AG09309 (cell line): Measurements from ENCODE around the gene KRCC1.
"Not testable (repeated sequence)": the region's sequence is repeated elsewhere in the genome, so short reads cannot be mapped to it uniquely, and the experiment has no call there.

ENCODE experiments used
- DNase-seq: peaks from one replicate; pipeline ENCODE4 v3.0.0-alpha.2; 2010; ENCODE audit warnings: low read depth
- H3K4me3 ChIP-seq: 2 replicates; pipeline ENCODE4 v1.5.1; 2011; ENCODE audit warnings: mild to moderate bottlenecking, low read depth, low read length, moderate library complexity; ENCODE audit not compliant: control insufficient read depth
- CTCF ChIP-seq: IDR thresholded peaks from 2 replicates; pipeline ENCODE4 v1.5.1; 2011; ENCODE audit warnings: mild to moderate bottlenecking, low read depth, low read length, inconsistent platforms; ENCODE audit not compliant: insufficient read depth, control insufficient read depth; ENCODE audit errors: missing control alignments

KRCC1 gene

GRCh38 chr2:88018909-88019308 is 36.7 kb downstream of the KRCC1 start:
- TF ChIP-seq CTCF, result no peak
- no peak overlapping the region for H3K4me3 ChIP-seq
- no peak for DNase-seq

GRCh38 chr2:88018077-88018805 is 37.3 kb downstream of the KRCC1 start:
- H3K4me3 ChIP-seq, result not testable (repeated sequence)

GRCh38 chr2:88017780-88018038 is 37.9 kb downstream of the KRCC1 start:
- DNase-seq, H3K4me3 ChIP-seq: not testable (repeated sequence)

More at GRCh38 chr2:88018077-88018805, 37.3 kb downstream of the KRCC1 start:
- DNase-seq, result not testable (repeated sequence)

GRCh38 chr2:88016960-88017779 is 38.4 kb downstream of the KRCC1 start:
- no peak for TF ChIP-seq CTCF
- peak overlapping the region; percentile 43 for H3K4me3 ChIP-seq
- no peak for DNase-seq

- H3K4me3 ChIP-seq, result peak within 1 kb of the TSS; percentile 43
- peak; percentile 39 for DNase-seq
- no peak for TF ChIP-seq CTCF
These were observed 39.3 kb downstream of the KRCC1 start, which contains the start of gene RNU2-63P for GRCh38 chr2:88016086-88016959. RNU2-63P (minus strand) TSS chr2:88016547.

- no peak for TF ChIP-seq CTCF
- no peak overlapping the region for H3K4me3 ChIP-seq
- no peak for DNase-seq
These were observed 44.6 kb downstream of the KRCC1 start for GRCh38 chr2:88011011-88011410.

- no peak for DNase-seq
- TF ChIP-seq CTCF, result no peak
- no peak overlapping the region for H3K4me3 ChIP-seq
These were observed 45.4 kb downstream of the KRCC1 start for GRCh38 chr2:88010136-88010535.
